Astrocyte (in vitro differentiated cells and primary cell): ENCODE measurements around the gene CCDC15. TPM values are rescaled to one million over a fixed set of nuclear protein-coding genes. Genes with fewer than 3 reads are reported as not detected.

Source experiments
- DNase-seq: peaks from one replicate; pipeline ENCODE4 v3.0.0-alpha.2; 2010; ENCODE audit warnings: low read depth
- FAIRE-seq: peaks from 2 replicates; lab custom pipeline; 2011; peaks lifted over from hg19 to GRCh38; lab: Jason Lieb, UNC
- H2AFZ ChIP-seq: 2 replicates; pipeline ENCODE4 v1.6.0; 2012; ENCODE audit warnings: low read depth, low read length, inconsistent platforms
- H3K27ac ChIP-seq: 2 replicates; pipeline ENCODE4 v1.5.1; 2011; ENCODE audit warnings: low read depth, low read length, inconsistent platforms
- H3K27me3 ChIP-seq: 2 replicates; pipeline ENCODE4 v1.6.0; 2011; ENCODE audit warnings: low read length, inconsistent platforms; ENCODE audit not compliant: insufficient read depth
- H3K36me3 ChIP-seq: 2 replicates; pipeline ENCODE4 v1.5.1; 2011; ENCODE audit warnings: low read length, inconsistent platforms; ENCODE audit not compliant: insufficient read depth
- H3K4me1 ChIP-seq: 2 replicates; pipeline ENCODE4 v1.5.1; 2011; ENCODE audit warnings: low read length, inconsistent platforms; ENCODE audit not compliant: insufficient read depth
- H3K4me2 ChIP-seq: 2 replicates; pipeline ENCODE4 v1.6.0; 2012; ENCODE audit warnings: low read length, inconsistent platforms
- H3K4me3 ChIP-seq: 2 replicates; pipeline ENCODE4 v1.5.1; 2011; ENCODE audit warnings: low read depth, mild to moderate bottlenecking, low read length, inconsistent platforms; ENCODE audit not compliant: insufficient read depth
- H3K79me2 ChIP-seq: 2 replicates; pipeline ENCODE4 v1.6.0; 2012; ENCODE audit warnings: mild to moderate bottlenecking, low read length, inconsistent platforms; ENCODE audit not compliant: insufficient read depth
- H3K9ac ChIP-seq: 2 replicates; pipeline ENCODE4 v1.6.0; 2012; ENCODE audit warnings: mild to moderate bottlenecking, low read length, inconsistent platforms
- H3K9me3 ChIP-seq: 2 replicates; pipeline ENCODE4 v1.5.1; 2012; ENCODE audit warnings: low read depth, mild to moderate bottlenecking, low read length, inconsistent platforms; ENCODE audit not compliant: insufficient read depth
- H4K20me1 ChIP-seq: 2 replicates; pipeline ENCODE4 v1.6.0; 2012; ENCODE audit warnings: low read length, inconsistent platforms; ENCODE audit not compliant: insufficient read depth
- H3K27ac Mint-ChIP-seq: one replicate; pipeline ENCODE4 v1.8.0; 2021; ENCODE audit warnings: mild to moderate bottlenecking, mixed read lengths; ENCODE audit not compliant: unreplicated experiment
- H3K27me3 Mint-ChIP-seq: one replicate; pipeline ENCODE4 v1.8.0; 2021; ENCODE audit warnings: low read depth, mixed read lengths; ENCODE audit not compliant: unreplicated experiment
- H3K36me3 Mint-ChIP-seq: one replicate; pipeline ENCODE4 v1.8.0; 2021; ENCODE audit warnings: low read depth, mixed read lengths; ENCODE audit not compliant: unreplicated experiment
- H3K4me1 Mint-ChIP-seq: one replicate; pipeline ENCODE4 v1.8.0; 2021; ENCODE audit warnings: low read depth, mixed read lengths; ENCODE audit not compliant: unreplicated experiment
- H3K4me3 Mint-ChIP-seq: one replicate; pipeline ENCODE4 v1.8.0; 2021; ENCODE audit warnings: mild to moderate bottlenecking, moderate library complexity, mixed read lengths; ENCODE audit not compliant: unreplicated experiment
- H3K9me3 Mint-ChIP-seq: one replicate; pipeline ENCODE4 v1.8.0; 2021; ENCODE audit warnings: mild to moderate bottlenecking, mixed read lengths; ENCODE audit not compliant: unreplicated experiment
- EZH2 ChIP-seq: IDR thresholded peaks from 2 replicates; pipeline ENCODE4 v1.6.1; 2012; ENCODE audit warnings: mild to moderate bottlenecking, low read length, inconsistent platforms; ENCODE audit not compliant: insufficient read depth
- total RNA-seq: library from RNA; stranded (reverse); gene quantifications from 2 replicates; pipeline ENCODE4 v1.2.1, GENCODE V29; 2021
- TF ChIP-seq, protein P1 (sequence below): IDR thresholded peaks from 2 replicates; pipeline ENCODE4 v1.5.1; 2011; ENCODE audit warnings: low read depth, mild to moderate bottlenecking, inconsistent platforms, low read length, moderate library complexity; ENCODE audit not compliant: insufficient read depth

CCDC15 gene
- total RNA-seq, 1 donor from 2014 or later, result 0.75 TPM

GRCh38 chr11:124930799-124931198 is 23.2 kb upstream of the CCDC15 start:
- H3K27me3 Mint-ChIP-seq, result peaks cover 3% of the 10 kb centered on the region
- Histone ChIP-seq H3K27me3 (no peaks in the 10 kb centered on the region), H2AFZ (no peak overlapping the region), H3K79me2 (no peaks in the 10 kb centered on the region), H3K27ac (no peak overlapping the region), H3K9me3 (no peaks in the 10 kb centered on the region), H3K36me3 (no peaks in the 10 kb centered on the region), H3K4me2 (no peak overlapping the region), H3K4me1 (peaks cover 15% of the 10 kb centered on the region), H3K4me3 (no peak overlapping the region), H3K9ac (no peak overlapping the region), H4K20me1 (no peaks in the 10 kb centered on the region)
- no peak overlapping the region for H3K4me3 Mint-ChIP-seq
- FAIRE-seq (no peak), DNase-seq (no peak)
- peaks cover 2% of the 10 kb centered on the region for H3K36me3 Mint-ChIP-seq
- H3K4me1 Mint-ChIP-seq, result peaks cover 1% of the 10 kb centered on the region
- H3K9me3 Mint-ChIP-seq, result peaks cover 3% of the 10 kb centered on the region
- H3K27ac Mint-ChIP-seq, result no peak overlapping the region
- TF ChIP-seq, protein P1, sequence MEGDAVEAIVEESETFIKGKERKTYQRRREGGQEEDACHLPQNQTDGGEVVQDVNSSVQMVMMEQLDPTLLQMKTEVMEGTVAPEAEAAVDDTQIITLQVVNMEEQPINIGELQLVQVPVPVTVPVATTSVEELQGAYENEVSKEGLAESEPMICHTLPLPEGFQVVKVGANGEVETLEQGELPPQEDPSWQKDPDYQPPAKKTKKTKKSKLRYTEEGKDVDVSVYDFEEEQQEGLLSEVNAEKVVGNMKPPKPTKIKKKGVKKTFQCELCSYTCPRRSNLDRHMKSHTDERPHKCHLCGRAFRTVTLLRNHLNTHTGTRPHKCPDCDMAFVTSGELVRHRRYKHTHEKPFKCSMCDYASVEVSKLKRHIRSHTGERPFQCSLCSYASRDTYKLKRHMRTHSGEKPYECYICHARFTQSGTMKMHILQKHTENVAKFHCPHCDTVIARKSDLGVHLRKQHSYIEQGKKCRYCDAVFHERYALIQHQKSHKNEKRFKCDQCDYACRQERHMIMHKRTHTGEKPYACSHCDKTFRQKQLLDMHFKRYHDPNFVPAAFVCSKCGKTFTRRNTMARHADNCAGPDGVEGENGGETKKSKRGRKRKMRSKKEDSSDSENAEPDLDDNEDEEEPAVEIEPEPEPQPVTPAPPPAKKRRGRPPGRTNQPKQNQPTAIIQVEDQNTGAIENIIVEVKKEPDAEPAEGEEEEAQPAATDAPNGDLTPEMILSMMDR, result no peak
- no peak for TF ChIP-seq EZH2

- Histone ChIP-seq H3K27ac (peak overlapping the region; percentile 52), H3K4me2 (peak overlapping the region; percentile 53), H3K79me2 (no peaks in the 10 kb centered on the region), H3K9me3 (no peaks in the 10 kb centered on the region), H3K27me3 (no peaks in the 10 kb centered on the region), H3K9ac (peak overlapping the region; percentile 13), H4K20me1 (no peaks in the 10 kb centered on the region), H3K36me3 (no peaks in the 10 kb centered on the region), H2AFZ (no peak overlapping the region), H3K4me1 (peaks cover 15% of the 10 kb centered on the region), H3K4me3 (no peak overlapping the region)
- FAIRE-seq (no peak), DNase-seq (peak; percentile 92)
- no peak for TF ChIP-seq EZH2
- TF ChIP-seq, protein P1, result peak; percentile 28
- peaks cover 7% of the 10 kb centered on the region for H3K4me1 Mint-ChIP-seq
- no peak overlapping the region for H3K4me3 Mint-ChIP-seq
- H3K36me3 Mint-ChIP-seq, result no peaks in the 10 kb centered on the region
- H3K9me3 Mint-ChIP-seq, result no peaks in the 10 kb centered on the region
- no peak overlapping the region for H3K27ac Mint-ChIP-seq
- H3K27me3 Mint-ChIP-seq, result peaks cover 2% of the 10 kb centered on the region
Measured at GRCh38 chr11:124934862-124935547, 19.0 kb upstream of the CCDC15 start.
